ENCODE data around the gene PALM. TPM values are rescaled to one million over a fixed set of nuclear protein-coding genes. Genes with fewer than 3 reads are reported as not detected.

Gene PALM
- total RNA-seq, 1 experiment from 2014 or later = 18.5 TPM

DNA sequence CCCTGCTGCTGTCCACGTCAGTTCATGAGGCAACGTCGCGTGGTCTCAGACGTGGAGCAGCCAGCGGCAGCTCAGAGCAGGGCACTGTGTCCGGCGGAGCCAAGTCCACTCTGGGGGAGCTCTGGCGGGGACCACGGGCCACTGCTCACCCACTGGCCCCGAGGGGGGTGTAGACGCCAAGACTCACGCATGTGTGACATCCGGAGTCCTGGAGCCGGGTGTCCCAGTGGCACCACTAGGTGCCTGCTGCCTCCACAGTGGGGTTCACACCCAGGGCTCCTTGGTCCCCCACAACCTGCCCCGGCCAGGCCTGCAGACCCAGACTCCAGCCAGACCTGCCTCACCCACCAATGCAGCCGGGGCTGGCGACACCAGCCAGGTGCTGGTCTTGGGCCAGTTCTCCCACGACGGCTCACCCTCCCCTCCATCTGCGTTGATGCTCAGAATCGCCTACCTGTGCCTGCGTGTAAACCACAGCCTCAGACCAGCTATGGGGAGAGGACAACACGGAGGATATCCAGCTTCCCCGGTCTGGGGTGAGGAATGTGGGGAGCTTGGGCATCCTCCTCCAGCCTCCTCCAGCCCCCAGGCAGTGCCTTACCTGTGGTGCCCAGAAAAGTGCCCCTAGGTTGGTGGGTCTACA, 25.9 kb upstream of the PALM start:
- H3K23ac ChIP-seq (ENCODE audit: insufficient read length, low read depth, low read length) = no peak overlapping the region
- H2BK5ac ChIP-seq (ENCODE audit: insufficient read length, low read length) = no peak overlapping the region
- no peak overlapping the region for H3K56ac ChIP-seq (ENCODE audit: insufficient read length, low read depth, low read length)
- no peak overlapping the region for H3K9ac ChIP-seq (ENCODE audit: extremely low read depth, insufficient read length, low read length)
- no peak overlapping the region for H3K18ac ChIP-seq (ENCODE audit: insufficient read length, low read depth, low read length)
- DNase-seq = no peak
- no peak overlapping the region for H3K27ac ChIP-seq (ENCODE audit: insufficient read length, low read depth, low read length)
- no peak overlapping the region for H3K14ac ChIP-seq (ENCODE audit: insufficient read depth, low read length)
- no peaks in the 10 kb centered on the region for H3K27me3 ChIP-seq (ENCODE audit: insufficient read depth, low read length)
- Mint-ChIP-seq H3K36me3 (ENCODE audit: insufficient read depth in 1 of 3, low read depth in 3 of 3) (no peaks in the 10 kb centered on the region), H3K4me3 (no peak overlapping the region; a peak in 1 of 5 replicates), H3K27me3 (ENCODE audit: low read depth) (peaks cover 14% of the 10 kb centered on the region), H3K27ac (no peak overlapping the region; a peak in 1 of 7 replicates), H3K4me1 (peaks cover 2 to 7% of the 10 kb centered on the region in 2 experiments; a peak in 1 of 4 replicates), H3K9me3 (no peaks in the 10 kb centered on the region; a peak in 1 of 5 replicates)
- no peak overlapping the region for H4K91ac ChIP-seq (ENCODE audit: insufficient read length, low read depth, low read length)
- TF ChIP-seq, protein P1, sequence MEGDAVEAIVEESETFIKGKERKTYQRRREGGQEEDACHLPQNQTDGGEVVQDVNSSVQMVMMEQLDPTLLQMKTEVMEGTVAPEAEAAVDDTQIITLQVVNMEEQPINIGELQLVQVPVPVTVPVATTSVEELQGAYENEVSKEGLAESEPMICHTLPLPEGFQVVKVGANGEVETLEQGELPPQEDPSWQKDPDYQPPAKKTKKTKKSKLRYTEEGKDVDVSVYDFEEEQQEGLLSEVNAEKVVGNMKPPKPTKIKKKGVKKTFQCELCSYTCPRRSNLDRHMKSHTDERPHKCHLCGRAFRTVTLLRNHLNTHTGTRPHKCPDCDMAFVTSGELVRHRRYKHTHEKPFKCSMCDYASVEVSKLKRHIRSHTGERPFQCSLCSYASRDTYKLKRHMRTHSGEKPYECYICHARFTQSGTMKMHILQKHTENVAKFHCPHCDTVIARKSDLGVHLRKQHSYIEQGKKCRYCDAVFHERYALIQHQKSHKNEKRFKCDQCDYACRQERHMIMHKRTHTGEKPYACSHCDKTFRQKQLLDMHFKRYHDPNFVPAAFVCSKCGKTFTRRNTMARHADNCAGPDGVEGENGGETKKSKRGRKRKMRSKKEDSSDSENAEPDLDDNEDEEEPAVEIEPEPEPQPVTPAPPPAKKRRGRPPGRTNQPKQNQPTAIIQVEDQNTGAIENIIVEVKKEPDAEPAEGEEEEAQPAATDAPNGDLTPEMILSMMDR (conservative IDR thresholded peaks at IDR 0.05) = no peak
- no peak overlapping the region for H2BK20ac ChIP-seq (ENCODE audit: low read depth, low read length, poor library complexity, severe bottlenecking)
- no peak overlapping the region for H2AFZ ChIP-seq (ENCODE audit: low read length)
- no peaks in the 10 kb centered on the region for H4K20me1 ChIP-seq (ENCODE audit: control insufficient read depth, insufficient read depth, insufficient read length)
- no peak overlapping the region for H3T11ph ChIP-seq (ENCODE audit: low read length)
- no peak overlapping the region for H2BK12ac ChIP-seq (ENCODE audit: insufficient read length, low read depth, low read length)
- peak overlapping the region; percentile 24 for H4K8ac ChIP-seq (replicated peaks; ENCODE audit: insufficient read length, low read depth, low read length)
- no peak overlapping the region for H2BK15ac ChIP-seq (ENCODE audit: low read depth, low read length)
- H2AK5ac ChIP-seq (ENCODE audit: insufficient read length, low read length) = no peak overlapping the region
- H3K79me2 ChIP-seq (ENCODE audit: insufficient read depth, low read length) = no peaks in the 10 kb centered on the region
- no peak overlapping the region for H3K4ac ChIP-seq (ENCODE audit: low read depth, low read length)
- WGBS (ENCODE audit: extremely low coverage, insufficient read length, low lambda C conversion rate) = no CpG with 5 or more reads among the region's 25 CpGs
- H4K5ac ChIP-seq (ENCODE audit: insufficient read length, low read depth, low read length) = no peak overlapping the region
- H3K79me1 ChIP-seq (ENCODE audit: insufficient read depth, low read depth, low read length, poor library complexity, severe bottlenecking) = no peaks in the 10 kb centered on the region
- H3K4me1 ChIP-seq (ENCODE audit: insufficient read depth, low read length) = no peaks in the 10 kb centered on the region
- no peak overlapping the region for H2BK120ac ChIP-seq (ENCODE audit: low read depth, low read length, poor library complexity, severe bottlenecking)
- no peak overlapping the region for H3K4me2 ChIP-seq (ENCODE audit: insufficient read depth, insufficient read length, low read length)
- H3K9me3 ChIP-seq (ENCODE audit: control insufficient read depth, low read depth, low read length) = no peaks in the 10 kb centered on the region
- H3K23me2 ChIP-seq (ENCODE audit: insufficient read length, low read depth, low read length, poor library complexity, severe bottlenecking) = peaks cover 5% of the 10 kb centered on the region
